SK-N-SH (cell line): Measurements from ENCODE around the gene SRF. TPM values are rescaled to one million over a fixed set of nuclear protein-coding genes. Genes with fewer than 3 reads are reported as not detected.

Experiments used
- CTCF ChIA-PET: fragments of 300-600, 350-600 bp; formaldehyde crosslinking; extraction: SDS; loops from one replicate; lab custom pipeline; 2021; lab: Yijun Ruan, JAX
- POLR2A ChIA-PET: fragments of 350-600 bp; sonication (Branson Sonifier 250); formaldehyde crosslinking; extraction: SDS; loops from one replicate; lab custom pipeline; 2020; ENCODE audit warnings: antibody characterized with exemption, inconsistent platforms; lab: Yijun Ruan, JAX
- DNase-seq: peaks from one replicate; pipeline ENCODE4 v3.0.0; 2012
- H2AFZ ChIP-seq: fragments of 200-600 bp; sonication (generic); 2 replicates; pipeline ENCODE4 v1.8.1; 2016; ENCODE audit warnings: antibody characterized with exemption, mild to moderate bottlenecking, low read depth
- H3F3A ChIP-seq: fragments of 200-600 bp; sonication (generic); replicated peaks from 2 replicates; pipeline ENCODE3; 2016; ENCODE audit warnings: antibody characterized with exemption, mild to moderate bottlenecking; ENCODE audit not compliant: insufficient read depth
- H3K27ac ChIP-seq, 2 experiments: fragments of 200-500 bp in 1 of 2; fragments of 200-600 bp in 1 of 2; sonication (Bioruptor generic) in 1 of 2; sonication (generic), shearing (Covaris generic) in 1 of 2; 2 replicates each; pipeline versions ENCODE4 v1.5.1 to v1.6.1; 2014 to 2016; ENCODE audit warnings: low read depth in 2 of 2, inconsistent platforms in 1 of 2, low read length in 1 of 2, mild to moderate bottlenecking in 1 of 2, mixed read lengths in 1 of 2
- H3K27me3 ChIP-seq: fragments of 200-600 bp; sonication (generic), shearing (Covaris generic); 2 replicates; pipeline ENCODE4 v1.6.1; 2016; ENCODE audit warnings: mixed run types; ENCODE audit not compliant: insufficient read depth
- H3K36me3 ChIP-seq, 2 experiments: fragments of 200-500 bp in 1 of 2; fragments of 200-600 bp in 1 of 2; sonication (Bioruptor generic) in 1 of 2; sonication (generic) in 1 of 2; replicated peaks in 1 of 2; 2 replicates each; pipeline versions ENCODE3 to v1.5.1; 2014 to 2016; ENCODE audit warnings: low read length in 1 of 2, mild to moderate bottlenecking in 1 of 2; ENCODE audit not compliant: insufficient read depth in 2 of 2, control insufficient read depth in 1 of 2
- H3K4me1 ChIP-seq, 2 experiments: fragments of 200-500 bp in 1 of 2; fragments of 200-600 bp in 1 of 2; sonication (Bioruptor generic) in 1 of 2; sonication (generic), shearing (Covaris generic) in 1 of 2; 2 replicates each; pipeline versions ENCODE4 v1.5.1 to v1.6.1; 2014 to 2016; ENCODE audit warnings: low read depth in 1 of 2, low read length in 1 of 2, mixed run types in 1 of 2; ENCODE audit not compliant: insufficient read depth in 2 of 2, control insufficient read depth in 1 of 2
- H3K4me2 ChIP-seq: fragments of 200-600 bp; sonication (generic), shearing (Covaris generic); 2 replicates; pipeline ENCODE4 v1.6.1; 2017; ENCODE audit warnings: mixed run types
- H3K4me3 ChIP-seq, 2 experiments: fragments of 200-500 bp in 1 of 2; fragments of 200-600 bp in 1 of 2; sonication (Bioruptor generic) in 1 of 2; sonication (generic), shearing (Covaris generic) in 1 of 2; 2 replicates each; pipeline versions ENCODE4 v1.5.1 to v1.8.1; 2014 to 2016; ENCODE audit warnings: low read depth in 2 of 2, inconsistent platforms in 1 of 2, low read length in 1 of 2, mild to moderate bottlenecking in 1 of 2, mixed read lengths in 1 of 2, moderate library complexity in 1 of 2
- H3K79me2 ChIP-seq: fragments of 200-600 bp; sonication (generic); 2 replicates; pipeline ENCODE4 v1.8.1; 2017; ENCODE audit warnings: mild to moderate bottlenecking; ENCODE audit not compliant: insufficient read depth
- H3K9ac ChIP-seq: fragments of 200-600 bp; sonication (generic); 2 replicates; pipeline ENCODE4 v1.6.1; 2017; ENCODE audit warnings: mixed run types
- H3K9me2 ChIP-seq: fragments of 200-600 bp; sonication (generic); 2 replicates; pipeline ENCODE4 v1.6.1; 2017; ENCODE audit warnings: mixed run types
- H3K9me3 ChIP-seq: fragments of 200-600 bp; sonication (generic); 2 replicates; pipeline ENCODE4 v1.6.1; 2017; ENCODE audit warnings: mixed run types, mild to moderate bottlenecking, moderate library complexity
- H4K20me1 ChIP-seq: fragments of 200-600 bp; sonication (generic); 2 replicates; pipeline ENCODE4 v1.6.1; 2017; ENCODE audit warnings: mild to moderate bottlenecking, mixed run types; ENCODE audit not compliant: insufficient read depth
- EP300 ChIP-seq, 2 experiments: IDR thresholded peaks; 2 replicates each; pipeline versions ENCODE4 v1.4.0 to v1.6.1; 2012; ENCODE audit warnings: borderline replicate concordance in 1 of 2, low read depth in 1 of 2, low read length in 1 of 2
- EZH2phosphoT487 ChIP-seq: fragments of 200-600 bp; sonication (generic); IDR thresholded peaks from 2 replicates; pipeline ENCODE4 v1.6.1; 2017; ENCODE audit warnings: low read depth, mixed run types, mild to moderate bottlenecking, antibody characterized with exemption, moderate library complexity, borderline replicate concordance
- FOSL2 ChIP-seq: IDR thresholded peaks from 2 replicates; pipeline ENCODE4 v1.4.0; 2012; ENCODE audit warnings: low read depth, mild to moderate bottlenecking, moderate library complexity, borderline replicate concordance
- GABPA ChIP-seq: IDR thresholded peaks from 2 replicates; pipeline ENCODE4 v1.4.0; 2012; ENCODE audit warnings: low read depth, mild to moderate bottlenecking
- MXI1 ChIP-seq: IDR thresholded peaks from 2 replicates; pipeline ENCODE4 v1.6.1; 2012; ENCODE audit warnings: mild to moderate bottlenecking, low read depth, low read length, improper control_type of control experiment
- NFIC ChIP-seq: IDR thresholded peaks from 2 replicates; pipeline ENCODE4 v1.4.0; 2012; ENCODE audit warnings: borderline replicate concordance
- NRF1 ChIP-seq: IDR thresholded peaks from 2 replicates; pipeline ENCODE4 v1.6.1; 2012; ENCODE audit warnings: low read depth, mild to moderate bottlenecking, low read length
- RFX5 ChIP-seq: IDR thresholded peaks from 2 replicates; pipeline ENCODE4 v1.6.1; 2012; ENCODE audit warnings: mild to moderate bottlenecking, improper control_type of control experiment, low read length
- SIN3A ChIP-seq: IDR thresholded peaks from 2 replicates; pipeline ENCODE4 v1.6.1; 2012; ENCODE audit warnings: low read depth, mild to moderate bottlenecking, low read length, moderate library complexity, borderline replicate concordance
- SMC3 ChIP-seq: IDR thresholded peaks from 2 replicates; pipeline ENCODE4 v1.6.1; 2012; ENCODE audit warnings: low read depth, low read length, improper control_type of control experiment
- TAF1 ChIP-seq: IDR thresholded peaks from 2 replicates; pipeline ENCODE4 v1.6.1; 2012; ENCODE audit warnings: low read depth, mild to moderate bottlenecking, low read length, moderate library complexity, borderline replicate concordance
- TEAD4 ChIP-seq: IDR thresholded peaks from 2 replicates; pipeline ENCODE4 v1.4.0; 2012; ENCODE audit warnings: mild to moderate bottlenecking, borderline replicate concordance; ENCODE audit not compliant: insufficient read depth
- WGBS: methylation state at CpG from one replicate; pipeline ENCODE4 v1.1.6; 2017; ENCODE audit warnings: low lambda C conversion rate; 5-methylcytosine and 5-hydroxymethylcytosine counted together
- polyA plus RNA-seq, 3 experiments: library from polyadenylated mRNA; depleted of rRNA; stranded (reverse); fragments of >200 nt; gene quantifications; 2 replicates each; pipeline ENCODE4 v1.2.3, GENCODE V29; 2012
- TF ChIP-seq, protein P1 (sequence below): IDR thresholded peaks from 2 replicates; pipeline ENCODE4; 2012
- TF ChIP-seq, protein P2 (sequence below): IDR thresholded peaks from 2 replicates; pipeline ENCODE4 v1.4.0; 2012; ENCODE audit warnings: low read depth, borderline replicate concordance
- TF ChIP-seq, protein P3 (sequence below): fragments of 150-350 bp; IDR thresholded peaks from 2 replicates; pipeline ENCODE4 v1.6.1; 2017; ENCODE audit warnings: antibody characterized with exemption, low read length, low read depth, borderline replicate concordance

Gene SRF
- polyA plus RNA-seq, 1 of the 3 experiments (the other 2 are of a cell fraction): 31.7 TPM

DNA sequence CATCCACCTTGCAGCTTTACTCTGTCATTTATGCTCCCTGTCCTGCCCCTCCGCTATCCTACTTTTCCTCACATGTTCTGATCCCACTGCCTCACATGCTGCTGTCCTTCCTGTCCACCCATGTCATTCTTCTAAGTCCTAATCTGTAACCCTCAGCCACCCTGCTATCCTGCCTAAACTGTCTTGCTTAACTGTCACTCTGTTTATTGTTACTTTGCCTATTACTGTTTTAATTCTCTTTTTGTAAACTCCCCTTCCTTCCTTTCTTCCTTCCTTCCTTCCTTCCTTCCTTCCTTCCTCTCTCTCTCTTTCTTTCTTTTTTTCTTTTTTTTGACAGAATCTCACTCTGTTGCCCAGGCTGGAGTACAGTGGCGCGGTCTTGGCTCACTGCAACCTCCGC lies 12.4 kb downstream of the SRF start:
- Histone ChIP-seq H4K20me1 (no peaks in the 10 kb centered on the region), H3K4me1 (peaks cover 4 to 19% of the 10 kb centered on the region in 2 experiments; a peak in 2 of 4 replicates), H3K4me2 (peak overlapping the region; percentile 80), H3F3A (peaks cover 8% of the 10 kb centered on the region), H3K9me3 (no peaks in the 10 kb centered on the region), H3K4me3 (0 out of 4 replicates have a peak overlapping the region, but pooled peaks of 1 of the 2 experiments have one; percentile 72), H3K9me2 (no peaks in the 10 kb centered on the region), H3K36me3 (peaks cover 21 to 67% of the 10 kb centered on the region in 2 experiments), H3K27ac (no peak overlapping the region), H3K79me2 (peaks cover 28% of the 10 kb centered on the region; the same call in 1 of the 2 replicates), H3K27me3 (no peaks in the 10 kb centered on the region), H2AFZ (no peak overlapping the region), H3K9ac (no peak overlapping the region)
- no peak for TF ChIP-seq RFX5
- no peak for TF ChIP-seq EP300 (IDR thresholded peaks at IDR 0.05; ENCODE audit: borderline replicate concordance in 1 of 2, low read depth in 1 of 2, low read length in 1 of 2)
- TF ChIP-seq NFIC: no peak
- TF ChIP-seq, protein P1, sequence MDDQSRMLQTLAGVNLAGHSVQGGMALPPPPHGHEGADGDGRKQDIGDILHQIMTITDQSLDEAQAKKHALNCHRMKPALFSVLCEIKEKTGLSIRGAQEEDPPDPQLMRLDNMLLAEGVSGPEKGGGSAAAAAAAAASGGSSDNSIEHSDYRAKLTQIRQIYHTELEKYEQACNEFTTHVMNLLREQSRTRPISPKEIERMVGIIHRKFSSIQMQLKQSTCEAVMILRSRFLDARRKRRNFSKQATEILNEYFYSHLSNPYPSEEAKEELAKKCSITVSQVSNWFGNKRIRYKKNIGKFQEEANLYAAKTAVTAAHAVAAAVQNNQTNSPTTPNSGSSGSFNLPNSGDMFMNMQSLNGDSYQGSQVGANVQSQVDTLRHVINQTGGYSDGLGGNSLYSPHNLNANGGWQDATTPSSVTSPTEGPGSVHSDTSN: no peak
- TF ChIP-seq FOSL2: no peak
- TF ChIP-seq SMC3: no peak
- 99% methylated on average over 4 of the region's 4 CpGs for WGBS
- ChIA-PET CTCF (interaction anchor here (1.2 kb wide), 1 partner anchor 18 kb away, joined by 3 read pairs; no protein-coding TSS in a partner anchor), POLR2A (interaction anchor here (1.1 kb wide), 1 partner anchor 9 kb away, joined by 3 read pairs; no protein-coding TSS in a partner anchor)
- DNase-seq: no peak

DNA sequence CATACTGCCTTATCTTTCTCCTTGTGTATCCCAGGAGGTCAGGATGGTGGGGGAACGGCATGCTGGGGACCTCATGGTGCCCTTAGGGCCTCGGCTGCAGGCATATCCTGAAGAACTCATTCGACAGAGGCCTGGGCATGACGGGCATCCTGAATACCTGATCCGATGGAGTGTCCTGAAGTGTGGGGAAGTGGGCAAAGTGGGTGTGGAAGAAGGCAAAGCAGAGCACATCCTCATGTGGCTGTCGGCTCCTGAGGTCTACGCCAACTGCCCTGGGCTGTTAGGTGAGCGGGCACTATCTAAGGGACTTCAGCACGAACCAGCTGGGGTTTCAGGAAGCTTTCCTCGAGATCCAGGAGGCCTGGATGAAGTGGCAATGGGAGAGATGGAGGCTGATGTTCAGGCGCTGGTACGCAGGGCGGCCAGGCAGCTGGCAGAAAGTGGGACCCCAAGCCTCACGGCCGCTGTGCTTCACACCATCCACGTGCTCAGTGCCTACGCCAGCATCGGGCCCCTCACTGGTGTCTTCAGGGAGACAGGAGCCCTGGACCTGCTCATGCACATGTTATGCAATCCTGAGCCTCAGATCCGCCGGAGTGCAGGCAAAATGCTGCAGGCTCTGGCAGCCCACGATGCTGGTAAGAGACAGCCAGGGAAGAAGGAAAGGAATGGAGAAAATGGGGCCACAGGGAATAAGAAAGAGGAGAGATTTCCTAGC lies 13.4 kb downstream of the SRF start:
- POLR2A ChIA-PET: no interaction called here
- Histone ChIP-seq H3K9ac (no peak overlapping the region), H3K9me3 (no peaks in the 10 kb centered on the region), H3K4me1 (peaks cover 4 to 19% of the 10 kb centered on the region in 2 experiments; a peak in 2 of 4 replicates), H3K79me2 (peaks cover 32% of the 10 kb centered on the region), H3K4me2 (no peak overlapping the region), H2AFZ (no peak overlapping the region), H3K27ac (no peak overlapping the region), H3K36me3 (peaks cover 18 to 61% of the 10 kb centered on the region in 2 experiments), H3F3A (peaks cover 8% of the 10 kb centered on the region), H3K4me3 (no peak overlapping the region), H3K9me2 (no peaks in the 10 kb centered on the region), H3K27me3 (no peaks in the 10 kb centered on the region), H4K20me1 (no peaks in the 10 kb centered on the region)
- WGBS: 88% methylated on average over 17 of the region's 21 CpGs
- CTCF ChIA-PET: no interaction called here
- no peak for DNase-seq
- TF ChIP-seq EZH2phosphoT487 (no peak), TAF1 (no peak), NFIC (no peak), SIN3A (no peak), NRF1 (no peak), MXI1 (no peak), GABPA (no peak), FOSL2 (no peak), TEAD4 (no peak)
- TF ChIP-seq, protein P2, sequence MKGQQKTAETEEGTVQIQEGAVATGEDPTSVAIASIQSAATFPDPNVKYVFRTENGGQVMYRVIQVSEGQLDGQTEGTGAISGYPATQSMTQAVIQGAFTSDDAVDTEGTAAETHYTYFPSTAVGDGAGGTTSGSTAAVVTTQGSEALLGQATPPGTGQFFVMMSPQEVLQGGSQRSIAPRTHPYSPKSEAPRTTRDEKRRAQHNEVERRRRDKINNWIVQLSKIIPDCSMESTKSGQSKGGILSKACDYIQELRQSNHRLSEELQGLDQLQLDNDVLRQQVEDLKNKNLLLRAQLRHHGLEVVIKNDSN: no peak
- TF ChIP-seq, protein P3, sequence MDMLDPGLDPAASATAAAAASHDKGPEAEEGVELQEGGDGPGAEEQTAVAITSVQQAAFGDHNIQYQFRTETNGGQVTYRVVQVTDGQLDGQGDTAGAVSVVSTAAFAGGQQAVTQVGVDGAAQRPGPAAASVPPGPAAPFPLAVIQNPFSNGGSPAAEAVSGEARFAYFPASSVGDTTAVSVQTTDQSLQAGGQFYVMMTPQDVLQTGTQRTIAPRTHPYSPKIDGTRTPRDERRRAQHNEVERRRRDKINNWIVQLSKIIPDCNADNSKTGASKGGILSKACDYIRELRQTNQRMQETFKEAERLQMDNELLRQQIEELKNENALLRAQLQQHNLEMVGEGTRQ: no peak
